ENCODE results near the gene SH3BP5L. TPM values are rescaled to one million over a fixed set of nuclear protein-coding genes. Genes with fewer than 3 reads are reported as not detected.
A peak's percentile ranks its signal among the peaks of the same experiment; 100 is the strongest.

The SH3BP5L gene
- total RNA-seq, 2 donors from 2014 or later = 13.3 to 20.0 TPM

GRCh38 chr1:248858096-248858890, 32.6 kb upstream of the SH3BP5L start:
- H3K4me1 Mint-ChIP-seq = peaks cover 52% of the 10 kb centered on the region
- H3K9me3 ChIP-seq (ENCODE audit: control insufficient read depth, low read length, poor library complexity, severe bottlenecking) = no peaks in the 10 kb centered on the region
- H3K27me3 Mint-ChIP-seq = no peaks in the 10 kb centered on the region
- DNase-seq (peak in 1 of 3 donors; percentile 18), ATAC-seq (peak; percentile 48)
- peak overlapping the region; percentile 90 for H3K4me3 Mint-ChIP-seq
- peak overlapping the region; percentile 88 for H3K27ac Mint-ChIP-seq
- peaks cover 3% of the 10 kb centered on the region for H3K36me3 Mint-ChIP-seq (ENCODE audit: low read depth)

- Mint-ChIP-seq H3K36me3 (ENCODE audit: low read depth) (peaks cover 3% of the 10 kb centered on the region), H3K4me3 (peak overlapping the region; percentile 90), H3K27ac (peak overlapping the region; percentile 88), H3K4me1 (peaks cover 50% of the 10 kb centered on the region), H3K27me3 (no peaks in the 10 kb centered on the region)
- no peaks in the 10 kb centered on the region for H3K9me3 ChIP-seq (ENCODE audit: control insufficient read depth, low read length, poor library complexity, severe bottlenecking)
- no peak for DNase-seq
- no peak for ATAC-seq
These were observed 32.0 kb upstream of the SH3BP5L start for GRCh38 chr1:248857749-248858095.

- no peaks in the 10 kb centered on the region for H3K9me3 ChIP-seq (ENCODE audit: control insufficient read depth, low read length, poor library complexity, severe bottlenecking)
- DNase-seq (no peak), ATAC-seq (no peak)
- H3K27ac Mint-ChIP-seq = peak overlapping the region; percentile 79
- H3K27me3 Mint-ChIP-seq = no peaks in the 10 kb centered on the region
- H3K36me3 Mint-ChIP-seq (ENCODE audit: low read depth) = peaks cover 3% of the 10 kb centered on the region
- peak overlapping the region; percentile 90 for H3K4me3 Mint-ChIP-seq
- peaks cover 46% of the 10 kb centered on the region for H3K4me1 Mint-ChIP-seq
These were observed 31.5 kb upstream of the SH3BP5L start for GRCh38 chr1:248857201-248857600.

- Mint-ChIP-seq H3K4me3 (no peak overlapping the region), H3K36me3 (ENCODE audit: low read depth) (peaks cover 3% of the 10 kb centered on the region), H3K27ac (peak overlapping the region; percentile 79), H3K27me3 (no peaks in the 10 kb centered on the region), H3K4me1 (peaks cover 42% of the 10 kb centered on the region)
- DNase-seq = no peak
- no peak for ATAC-seq
- H3K9me3 ChIP-seq (ENCODE audit: control insufficient read depth, low read length, poor library complexity, severe bottlenecking) = no peaks in the 10 kb centered on the region
These were observed 30.5 kb upstream of the SH3BP5L start for GRCh38 chr1:248856176-248856575.

GRCh38 chr1:248855580-248855979, 29.9 kb upstream of the SH3BP5L start:
- ATAC-seq (no peak), DNase-seq (no peak)
- Mint-ChIP-seq H3K27me3 (no peaks in the 10 kb centered on the region), H3K4me1 (peaks cover 42% of the 10 kb centered on the region), H3K36me3 (ENCODE audit: low read depth) (peaks cover 3% of the 10 kb centered on the region), H3K27ac (peak overlapping the region; percentile 79), H3K4me3 (no peak overlapping the region)
- H3K9me3 ChIP-seq (ENCODE audit: control insufficient read depth, low read length, poor library complexity, severe bottlenecking) = no peaks in the 10 kb centered on the region

GRCh38 chr1:248853663-248854375, 28.1 kb upstream of the SH3BP5L start:
- peak; percentile 36 for ATAC-seq
- H3K36me3 Mint-ChIP-seq (ENCODE audit: low read depth) = peaks cover 6% of the 10 kb centered on the region

GRCh38 chr1:248852481-248853405, 27.0 kb upstream of the SH3BP5L start:
- H3K4me3 Mint-ChIP-seq = no peak overlapping the region
- H3K36me3 Mint-ChIP-seq (ENCODE audit: low read depth) = peaks cover 8% of the 10 kb centered on the region
- no peak overlapping the region for H3K27ac Mint-ChIP-seq
- ATAC-seq (no peak), DNase-seq (no peak)
- no peaks in the 10 kb centered on the region for H3K27me3 Mint-ChIP-seq
- peaks cover 25% of the 10 kb centered on the region for H3K4me1 Mint-ChIP-seq
- H3K9me3 ChIP-seq (ENCODE audit: control insufficient read depth, low read length, poor library complexity, severe bottlenecking) = no peaks in the 10 kb centered on the region

More at GRCh38 chr1:248853663-248854375, 28.1 kb upstream of the SH3BP5L start:
- no peaks in the 10 kb centered on the region for H3K27me3 Mint-ChIP-seq
- DNase-seq = no peak
- no peak overlapping the region for H3K4me3 Mint-ChIP-seq
- H3K4me1 Mint-ChIP-seq = peaks cover 31% of the 10 kb centered on the region
- H3K27ac Mint-ChIP-seq = no peak overlapping the region
- H3K9me3 ChIP-seq (ENCODE audit: control insufficient read depth, low read length, poor library complexity, severe bottlenecking) = no peaks in the 10 kb centered on the region

GRCh38 chr1:248851390-248851789, 25.7 kb upstream of the SH3BP5L start:
- ATAC-seq = no peak
- Mint-ChIP-seq H3K36me3 (ENCODE audit: low read depth) (peaks cover 8% of the 10 kb centered on the region), H3K4me1 (peaks cover 18% of the 10 kb centered on the region), H3K27me3 (no peaks in the 10 kb centered on the region), H3K27ac (no peak overlapping the region), H3K4me3 (no peak overlapping the region)
- no peak for DNase-seq
- H3K9me3 ChIP-seq (ENCODE audit: control insufficient read depth, low read length, poor library complexity, severe bottlenecking) = no peaks in the 10 kb centered on the region

- ATAC-seq (no peak), DNase-seq (no peak)
- no peak overlapping the region for H3K4me3 Mint-ChIP-seq
- H3K9me3 ChIP-seq (ENCODE audit: control insufficient read depth, low read length, poor library complexity, severe bottlenecking) = no peaks in the 10 kb centered on the region
- H3K4me1 Mint-ChIP-seq = peaks cover 14% of the 10 kb centered on the region
- H3K27ac Mint-ChIP-seq = no peak overlapping the region
- H3K36me3 Mint-ChIP-seq (ENCODE audit: low read depth) = peaks cover 8% of the 10 kb centered on the region
- H3K27me3 Mint-ChIP-seq = no peaks in the 10 kb centered on the region
These were observed 25.0 kb upstream of the SH3BP5L start for GRCh38 chr1:248850536-248851251.

GRCh38 chr1:248850124-248850523, 24.4 kb upstream of the SH3BP5L start:
- no peaks in the 10 kb centered on the region for H3K9me3 ChIP-seq (ENCODE audit: control insufficient read depth, low read length, poor library complexity, severe bottlenecking)
- Mint-ChIP-seq H3K4me1 (peaks cover 9% of the 10 kb centered on the region), H3K36me3 (ENCODE audit: low read depth) (peaks cover 11% of the 10 kb centered on the region), H3K27ac (no peak overlapping the region), H3K4me3 (no peak overlapping the region), H3K27me3 (no peaks in the 10 kb centered on the region)
- no peak for ATAC-seq
- no peak for DNase-seq

- Mint-ChIP-seq H3K4me1 (peaks cover 5% of the 10 kb centered on the region), H3K27ac (no peak overlapping the region), H3K27me3 (no peaks in the 10 kb centered on the region), H3K36me3 (ENCODE audit: low read depth) (peaks cover 9% of the 10 kb centered on the region), H3K4me3 (no peak overlapping the region)
- no peaks in the 10 kb centered on the region for H3K9me3 ChIP-seq (ENCODE audit: control insufficient read depth, low read length, poor library complexity, severe bottlenecking)
- DNase-seq = no peak
- no peak for ATAC-seq
These were observed 23.9 kb upstream of the SH3BP5L start for GRCh38 chr1:248849637-248850036.

GRCh38 chr1:248849152-248849551, 23.4 kb upstream of the SH3BP5L start:
- Mint-ChIP-seq H3K4me3 (no peak overlapping the region), H3K27me3 (no peaks in the 10 kb centered on the region), H3K36me3 (ENCODE audit: low read depth) (peaks cover 7% of the 10 kb centered on the region), H3K4me1 (peaks cover 4% of the 10 kb centered on the region), H3K27ac (no peak overlapping the region)
- H3K9me3 ChIP-seq (ENCODE audit: control insufficient read depth, low read length, poor library complexity, severe bottlenecking) = no peaks in the 10 kb centered on the region
- ATAC-seq = no peak
- no peak for DNase-seq
